Breast epithelium (tissue), 4 donors: ENCODE results near the gene DNM1. TPM values are rescaled to one million over a fixed set of nuclear protein-coding genes. Genes with fewer than 3 reads are reported as not detected.

Experiments used
- DNase-seq, 2 donors: peaks; one replicate each; pipeline ENCODE4 v3.0.0-alpha.2; 2019; ENCODE audit warnings: low spot score in 2 of 2
- H3K27ac ChIP-seq, 2 donors: fragments of 200-600 bp; sonication (generic) in 1 of 2; one replicate each; pipeline ENCODE4 v1.5.1; 2016 to 2019; ENCODE audit warnings: mild to moderate bottlenecking in 1 of 2
- H3K27me3 ChIP-seq, 2 donors: fragments of 200-600 bp; sonication (generic) in 1 of 2; one replicate each; pipeline versions ENCODE4 v1.5.1 to v1.6.0; 2017 to 2019; ENCODE audit warnings: control low read depth in 1 of 2, mild to moderate bottlenecking in 1 of 2
- H3K36me3 ChIP-seq: fragments of 200-600 bp; one replicate; pipeline ENCODE4 v1.5.1; 2019
- H3K4me1 ChIP-seq, 2 donors: fragments of 200-600 bp; sonication (generic); one replicate each; pipeline ENCODE4 v1.5.1; 2016 to 2019; ENCODE audit warnings: control low read depth in 1 of 2
- H3K4me3 ChIP-seq, 3 donors: fragments of 200-600 bp; sonication (generic); 1 replicate in 2 of 3; 2 replicates in 1 of 3; pipeline ENCODE4 v1.5.1; 2016 to 2019; ENCODE audit warnings: mild to moderate bottlenecking in 3 of 3, moderate library complexity in 2 of 3
- H3K9me3 ChIP-seq, 2 donors: fragments of 200-600 bp; sonication (generic) in 1 of 2; one replicate each; pipeline ENCODE4 v1.5.1; 2016 to 2019; ENCODE audit warnings: control low read depth in 1 of 2
- POLR2A ChIP-seq: fragments of 450-650 bp; IDR thresholded peaks from one replicate; pipeline ENCODE4 v1.6.1; 2016; ENCODE audit warnings: antibody characterized with exemption, mild to moderate bottlenecking, moderate library complexity
- POLR2AphosphoS5 ChIP-seq, 3 donors: sonication (generic); formaldehyde crosslinking; IDR thresholded peaks; one replicate each; pipeline ENCODE4 v1.6.1; 2017; ENCODE audit warnings: antibody characterized with exemption in 3 of 3
- intact Hi-C: fragments of 100-400 bp; cut with DNase I; formaldehyde crosslinking; loops from one replicate; pipeline ENCODE4 v1.15.1; 2023; ENCODE audit warnings: low total_unique reads
- total RNA-seq, 3 donors: library from RNA; depleted of rRNA; stranded (reverse); fragments of >200 nt; gene quantifications; one replicate each; pipeline ENCODE4 v1.1.0, GENCODE V29; 2016
- TF ChIP-seq, protein P1 (sequence below), 3 donors: fragments of 450-650 bp; IDR thresholded peaks; one replicate each; pipeline ENCODE4 v1.5.1; 2016 to 2017; ENCODE audit warnings: antibody characterized with exemption in 3 of 3, mild to moderate bottlenecking in 3 of 3, moderate library complexity in 3 of 3

The DNM1 gene
- total RNA-seq, 3 donors from 2014 or later, result 11.3 to 36.0 (median 12.5) TPM

DNA sequence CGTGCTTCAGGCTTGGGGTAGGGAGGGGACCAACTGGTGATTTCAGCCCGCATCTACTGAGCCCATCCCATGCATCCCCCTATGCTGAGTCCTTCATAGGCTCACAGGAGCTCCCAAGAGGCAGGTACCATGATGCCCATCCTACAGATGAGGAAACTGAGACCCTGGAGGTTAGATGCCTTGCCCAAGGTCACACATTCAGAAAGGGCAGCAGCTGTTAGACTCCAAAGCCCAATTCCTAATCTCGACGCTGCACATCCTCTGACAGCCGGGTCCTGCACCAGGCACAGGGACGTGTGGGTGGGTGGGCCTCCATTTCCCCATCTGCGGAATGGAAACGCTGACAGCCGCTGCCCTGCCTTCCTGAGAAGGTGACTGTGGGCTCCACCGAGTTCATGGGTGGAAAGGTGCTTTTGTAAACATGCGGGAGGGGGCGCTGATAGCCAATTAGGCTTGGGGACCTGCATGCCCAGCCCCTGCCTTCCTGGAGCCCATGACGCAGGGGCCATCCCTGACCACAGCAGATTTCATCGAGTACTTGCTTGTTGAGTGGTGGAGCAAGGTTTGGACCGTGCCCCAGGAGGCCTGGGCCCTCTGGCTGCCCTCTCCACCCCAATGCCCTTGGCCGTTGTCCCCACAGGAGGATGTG lies 2.2 kb downstream of the DNM1 start:
- no peak for DNase-seq
- H3K4me1 ChIP-seq, result no peaks in the 10 kb centered on the region
- TF ChIP-seq, protein P1, sequence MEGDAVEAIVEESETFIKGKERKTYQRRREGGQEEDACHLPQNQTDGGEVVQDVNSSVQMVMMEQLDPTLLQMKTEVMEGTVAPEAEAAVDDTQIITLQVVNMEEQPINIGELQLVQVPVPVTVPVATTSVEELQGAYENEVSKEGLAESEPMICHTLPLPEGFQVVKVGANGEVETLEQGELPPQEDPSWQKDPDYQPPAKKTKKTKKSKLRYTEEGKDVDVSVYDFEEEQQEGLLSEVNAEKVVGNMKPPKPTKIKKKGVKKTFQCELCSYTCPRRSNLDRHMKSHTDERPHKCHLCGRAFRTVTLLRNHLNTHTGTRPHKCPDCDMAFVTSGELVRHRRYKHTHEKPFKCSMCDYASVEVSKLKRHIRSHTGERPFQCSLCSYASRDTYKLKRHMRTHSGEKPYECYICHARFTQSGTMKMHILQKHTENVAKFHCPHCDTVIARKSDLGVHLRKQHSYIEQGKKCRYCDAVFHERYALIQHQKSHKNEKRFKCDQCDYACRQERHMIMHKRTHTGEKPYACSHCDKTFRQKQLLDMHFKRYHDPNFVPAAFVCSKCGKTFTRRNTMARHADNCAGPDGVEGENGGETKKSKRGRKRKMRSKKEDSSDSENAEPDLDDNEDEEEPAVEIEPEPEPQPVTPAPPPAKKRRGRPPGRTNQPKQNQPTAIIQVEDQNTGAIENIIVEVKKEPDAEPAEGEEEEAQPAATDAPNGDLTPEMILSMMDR (IDR thresholded peaks at IDR 0.05), result no peak
- no peak for TF ChIP-seq POLR2A
- TF ChIP-seq POLR2AphosphoS5 (IDR thresholded peaks at IDR 0.05), result no peak
- H3K27me3 ChIP-seq, result no peaks in the 10 kb centered on the region
- H3K27ac ChIP-seq, result peak overlapping the region in 1 of 2 donors; percentile 41
- intact Hi-C loops, result no loop called here
- no peaks in the 10 kb centered on the region for H3K36me3 ChIP-seq
- no peak overlapping the region for H3K4me3 ChIP-seq
- H3K9me3 ChIP-seq, result no peaks in the 10 kb centered on the region

DNA sequence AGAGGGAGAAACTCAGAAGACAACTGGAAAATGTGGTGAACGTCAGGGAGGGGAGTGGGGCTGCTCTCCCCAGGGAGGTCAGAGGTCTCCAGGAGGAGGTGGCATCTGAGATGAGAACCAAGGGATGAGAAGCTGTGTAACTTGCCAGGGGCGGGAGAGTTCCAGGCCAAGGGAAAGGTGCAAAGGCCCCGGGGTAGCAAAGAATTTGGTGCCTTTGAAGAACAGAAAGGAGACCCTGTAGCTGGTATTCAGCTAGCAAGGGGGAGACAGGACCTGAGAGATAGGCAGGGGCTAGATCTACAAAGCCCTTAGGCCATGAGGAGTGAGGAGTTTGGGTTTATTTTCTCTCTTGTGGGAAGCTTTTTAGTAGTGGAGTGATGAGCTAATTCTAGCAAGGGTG lies 3.3 kb downstream of the DNM1 start:
- intact Hi-C loops, result no loop called here
- no peaks in the 10 kb centered on the region for H3K27me3 ChIP-seq
- no peaks in the 10 kb centered on the region for H3K36me3 ChIP-seq
- no peak overlapping the region for H3K27ac ChIP-seq
- no peak overlapping the region for H3K4me3 ChIP-seq
- TF ChIP-seq POLR2A, result no peak
- TF ChIP-seq POLR2AphosphoS5 (IDR thresholded peaks at IDR 0.05), result no peak
- TF ChIP-seq, protein P1 (IDR thresholded peaks at IDR 0.05), result no peak
- no peaks in the 10 kb centered on the region for H3K9me3 ChIP-seq
- DNase-seq, result no peak
- no peaks in the 10 kb centered on the region for H3K4me1 ChIP-seq

DNA sequence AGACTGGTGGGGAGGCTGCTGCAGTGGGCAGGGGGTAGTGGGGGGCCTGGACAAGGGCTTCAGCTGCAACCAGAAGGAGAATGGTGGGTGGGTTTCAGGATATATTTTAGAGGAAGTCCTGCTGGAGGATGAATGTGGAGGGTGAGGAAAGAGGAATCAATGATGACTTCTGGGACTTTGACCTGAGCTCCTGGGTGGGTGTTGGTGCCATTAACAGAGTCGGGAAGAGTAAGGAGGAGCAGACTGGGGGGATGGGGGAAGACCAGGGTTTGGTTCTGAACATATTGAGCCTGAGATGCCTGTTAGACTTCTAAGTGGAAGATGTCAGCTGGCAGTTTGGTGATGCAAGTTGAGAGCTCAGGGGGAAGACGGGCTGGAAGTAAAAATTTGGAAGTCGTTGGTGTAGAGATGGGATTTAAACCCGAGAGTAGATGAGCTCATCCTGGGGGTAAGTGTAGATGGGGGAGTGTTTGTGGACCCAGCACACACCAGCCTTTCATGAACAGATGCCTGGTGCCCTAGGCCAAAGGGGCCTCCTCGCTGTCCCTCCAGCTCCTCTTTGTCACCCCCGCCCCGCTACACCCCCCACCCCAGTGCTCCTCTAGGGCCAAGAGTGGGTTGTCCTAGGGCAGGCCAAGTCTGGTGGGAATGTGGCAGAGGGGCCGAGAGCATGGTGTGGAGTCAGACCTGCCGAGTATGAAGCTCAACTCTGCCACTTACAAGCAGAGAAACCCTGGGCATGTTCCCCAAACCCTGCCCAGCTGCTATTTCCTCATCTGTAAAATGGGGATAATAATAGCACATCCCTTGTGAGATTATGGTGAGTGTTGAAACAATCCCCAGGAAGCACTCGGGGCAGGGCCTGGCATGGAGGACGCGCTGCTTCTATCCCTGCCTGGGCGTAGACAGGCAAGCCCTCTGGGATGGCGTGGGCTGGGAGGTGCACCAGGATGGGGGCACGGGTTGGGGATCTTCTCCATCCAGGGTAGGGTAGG lies 4.0 kb downstream of the DNM1 start:
- DNase-seq, result no peak
- Histone ChIP-seq H3K27me3 (no peaks in the 10 kb centered on the region), H3K4me3 (no peak overlapping the region), H3K4me1 (no peaks in the 10 kb centered on the region), H3K9me3 (no peaks in the 10 kb centered on the region), H3K36me3 (no peaks in the 10 kb centered on the region), H3K27ac (peak overlapping the region in 1 of 2 donors; percentile 40)
- intact Hi-C loops, result no loop called here
- TF ChIP-seq, protein P1 (IDR thresholded peaks at IDR 0.05), result no peak
- no peak for TF ChIP-seq POLR2AphosphoS5 (IDR thresholded peaks at IDR 0.05)
- no peak for TF ChIP-seq POLR2A

DNA sequence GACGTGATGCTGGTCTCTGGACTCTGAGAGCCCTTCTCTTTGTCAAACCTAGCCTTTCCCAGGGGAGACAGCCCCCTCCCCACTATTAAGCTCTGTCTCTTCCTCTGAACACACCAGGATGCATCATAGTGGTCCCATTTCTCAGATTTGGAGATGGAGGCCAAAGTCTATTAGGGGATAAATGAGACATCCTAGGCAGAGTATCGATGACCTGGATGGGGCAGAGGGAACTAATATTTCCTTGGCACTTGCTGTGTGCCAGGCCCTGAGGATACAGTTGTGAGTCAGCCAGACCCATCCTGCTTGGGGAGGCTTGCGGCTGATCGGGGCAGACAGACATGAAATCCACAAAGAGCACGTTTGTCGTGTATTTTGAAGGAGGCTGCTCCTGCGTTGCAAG lies 5.2 kb downstream of the DNM1 start:
- DNase-seq, result no peak
- intact Hi-C loops, result no loop called here
- Histone ChIP-seq H3K4me3 (no peak overlapping the region), H3K9me3 (no peaks in the 10 kb centered on the region), H3K4me1 (no peaks in the 10 kb centered on the region), H3K36me3 (no peaks in the 10 kb centered on the region), H3K27ac (no peak overlapping the region), H3K27me3 (no peaks in the 10 kb centered on the region)
- TF ChIP-seq POLR2AphosphoS5 (IDR thresholded peaks at IDR 0.05) (no peak), POLR2A (no peak)
- TF ChIP-seq, protein P1 (IDR thresholded peaks at IDR 0.05), result no peak
